Measurements from ENCODE around the gene STRC. TPM values are rescaled to one million over a fixed set of nuclear protein-coding genes. Genes with fewer than 3 reads are reported as not detected.

Gene STRC
- total RNA-seq (2014; rRNA removed; shearing (Covaris generic)): 0.21 TPM in 1 of 2 replicates, not detected in the other

DNA sequence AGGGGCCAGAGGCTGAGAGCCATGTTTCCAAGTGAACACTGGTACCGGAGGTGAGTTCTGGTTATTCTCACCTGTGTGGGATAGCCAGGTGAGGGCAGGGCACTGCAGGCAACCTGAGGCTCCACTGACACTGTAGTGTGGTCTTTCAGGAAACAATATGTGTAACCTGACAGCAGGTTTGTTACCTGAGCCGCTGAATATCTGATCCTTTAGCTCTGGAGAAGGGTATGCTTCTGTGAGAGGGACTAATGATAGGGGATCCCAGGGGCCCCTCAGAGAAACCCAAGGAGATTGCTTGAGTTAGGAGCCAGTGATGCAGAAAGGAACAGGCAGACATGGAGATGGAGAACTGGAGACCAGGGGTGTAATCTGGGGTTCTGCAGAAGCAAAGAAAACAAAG, at the start of gene STRC:
Gene STRC, minus strand, starts transcription at position 101 of the 400 bp plus-strand sequence. Its CDS starts 78 bp downstream, at position 23.

DNA sequence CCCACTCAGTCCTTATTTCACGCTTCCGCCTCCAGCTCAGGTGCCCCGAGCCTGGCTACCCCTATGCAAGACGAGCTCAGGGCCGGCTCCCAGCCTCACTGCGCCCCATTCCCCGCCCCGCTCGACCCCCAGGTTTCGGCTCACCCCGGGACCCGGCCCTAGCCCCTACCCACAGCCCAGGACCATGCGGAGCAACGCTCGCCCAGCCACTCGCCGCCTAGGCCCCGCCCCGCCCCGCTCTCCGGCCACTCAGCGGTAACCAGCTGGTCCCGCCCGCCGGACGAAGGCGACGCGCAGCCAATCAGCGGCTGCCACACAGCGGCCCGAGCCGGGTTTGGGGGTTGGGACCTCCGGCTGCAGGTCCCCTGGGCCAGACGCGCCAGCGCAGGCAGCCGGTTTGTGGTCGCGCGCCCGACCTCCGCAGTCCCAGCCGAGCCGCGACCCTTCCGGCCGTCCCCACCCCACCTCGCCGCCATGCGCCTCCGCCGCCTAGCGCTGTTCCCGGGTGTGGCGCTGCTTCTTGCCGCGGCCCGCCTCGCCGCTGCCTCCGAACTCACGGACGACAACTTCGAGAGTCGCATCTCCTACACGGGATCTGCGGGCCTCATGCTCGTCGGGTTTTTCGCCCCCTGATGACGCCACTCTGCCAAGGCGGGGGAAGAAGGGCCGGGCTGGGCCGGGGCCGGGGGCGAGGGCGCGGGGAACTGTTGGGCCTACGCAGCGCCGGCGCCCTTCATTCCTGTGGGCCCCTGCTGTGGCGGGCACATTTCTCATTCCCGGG, 30.2 kb upstream of the STRC start, which contains the start of gene CATSPER2:
Gene CATSPER2, minus strand, starts transcription at position 196 of the 781 bp plus-strand sequence. CDS start 783 bp downstream, outside the sequence.

GRCh38 chr15:43593328-43594190, 25.0 kb downstream of the STRC start, which contains the start of gene CKMT1B:
Gene CKMT1B, plus strand, starts transcription at chr15:43594027. Its CDS starts 192 bp downstream, at chr15:43594219.

DNA sequence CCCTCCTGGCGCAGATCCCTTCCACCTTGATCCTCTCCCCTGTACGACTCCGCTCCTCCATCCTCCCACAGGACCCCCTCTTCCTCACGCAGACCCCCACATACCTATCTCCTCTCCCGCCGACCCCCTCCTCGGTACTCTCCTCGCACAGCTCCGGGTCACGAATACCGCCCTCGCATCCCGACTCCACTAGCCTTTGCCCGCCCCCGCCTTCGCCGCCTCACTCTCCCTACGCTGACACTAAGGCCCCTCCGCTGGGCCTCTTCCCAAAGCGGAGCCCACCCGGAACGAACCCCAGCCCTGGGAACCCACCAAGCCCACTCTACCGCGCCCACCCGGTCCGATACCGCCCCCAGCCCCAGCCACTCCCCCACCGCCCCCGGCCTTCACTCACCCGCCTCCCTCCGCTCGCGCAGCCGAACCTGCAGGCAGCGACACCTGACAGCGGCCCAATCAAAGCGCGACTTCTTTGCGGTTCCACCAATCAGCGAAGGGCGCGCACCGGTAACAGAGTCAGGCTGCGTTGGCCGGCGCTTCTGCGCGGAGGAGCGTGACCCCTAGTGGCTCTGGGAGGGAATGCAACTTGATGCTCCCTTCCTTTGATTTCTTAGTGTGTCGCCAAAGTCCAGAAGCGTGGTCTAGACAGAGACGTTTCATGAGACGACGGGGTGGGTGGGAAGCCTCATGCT, 28.7 kb downstream of the STRC start, which contains the start of gene PPIP5K1:
Gene PPIP5K1, minus strand, starts transcription at position 431 of the 689 bp plus-strand sequence. CDS start 5,704 bp downstream, outside the sequence.

Small RNA genes lying within 50 kb of the gene (small RNA-seq; reads per million reads assigned to genes)
- not detected for gene PDIA3P2
- not detected for gene RNU6-554P
- not detected for gene RNU6-610P

Other genes with a start within 250 kb of the STRC start
- gene ZSCAN29, start 247.8 kb downstream of the STRC start, total RNA-seq (2014; rRNA removed; shearing (Covaris generic)): 21.9 and 24.0 TPM in 2 replicates
- gene TUBGCP4, start 247.7 kb downstream of the STRC start, total RNA-seq (2014; rRNA removed; shearing (Covaris generic)): 12.4 and 12.6 TPM in 2 replicates
- gene TP53BP1, start 125.6 kb downstream of the STRC start, total RNA-seq (2014; rRNA removed; shearing (Covaris generic)): 37.9 and 43.2 TPM in 2 replicates
- gene MAP1A, start 101.2 kb downstream of the STRC start, total RNA-seq (2014; rRNA removed; shearing (Covaris generic)): 2.2 and 2.4 TPM in 2 replicates
- 7.5 and 26.7 TPM in 2 replicates for gene PPIP5K1, start 28.6 kb downstream of the STRC start, total RNA-seq (2014; rRNA removed; shearing (Covaris generic))
- gene CKMT1B, start 24.8 kb downstream of the STRC start, total RNA-seq (2014; rRNA removed; shearing (Covaris generic)): 1.3 TPM in 1 of 2 replicates, not detected in the other
- 1.1 and 2.0 TPM in 2 replicates for gene CATSPER2, start 30.0 kb upstream of the STRC start, total RNA-seq (2014; rRNA removed; shearing (Covaris generic))
- 0.34 and 0.45 TPM in 2 replicates for gene CKMT1A, start 75.1 kb upstream of the STRC start, total RNA-seq (2014; rRNA removed; shearing (Covaris generic))
- 99.9 and 113 TPM in 2 replicates for gene PDIA3, start 127.6 kb upstream of the STRC start, total RNA-seq (2014; rRNA removed; shearing (Covaris generic))
- 1.2 and 1.3 TPM in 2 replicates for gene ELL3, start 158.2 kb upstream of the STRC start, total RNA-seq (2014; rRNA removed; shearing (Covaris generic))
- gene SERF2, start 173.5 kb upstream of the STRC start, total RNA-seq (2014; rRNA removed; shearing (Covaris generic)): 517 and 590 TPM in 2 replicates
- gene SERINC4, start 181.4 kb upstream of the STRC start, total RNA-seq (2014; rRNA removed; shearing (Covaris generic)): 0.08 and 0.23 TPM in 2 replicates
- gene HYPK, start 181.8 kb upstream of the STRC start, total RNA-seq (2014; rRNA removed; shearing (Covaris generic)): 40.3 and 59.4 TPM in 2 replicates
- 25.8 and 27.2 TPM in 2 replicates for gene MFAP1, start 205.9 kb upstream of the STRC start, total RNA-seq (2014; rRNA removed; shearing (Covaris generic))
- 19.4 and 27.3 TPM in 2 replicates for gene WDR76, start 208.2 kb upstream of the STRC start, total RNA-seq (2014; rRNA removed; shearing (Covaris generic))